SK-N-MC (cell line): ENCODE measurements around the gene MACC1.

ENCODE experiments used
- DNase-seq: peaks from one replicate; pipeline ENCODE4 v3.0.0-alpha.2; 2011; ENCODE audit warnings: low read depth, low spot score
- H3K27ac ChIP-seq: fragments of 200-600 bp; sonication (generic); 2 replicates; pipeline ENCODE4 v1.5.1; 2016; ENCODE audit warnings: mixed run types
- H3K36me3 ChIP-seq: fragments of 200-600 bp; sonication (generic); 2 replicates; pipeline ENCODE4 v1.6.1; 2017; ENCODE audit warnings: antibody characterized with exemption, low read length, mixed read lengths; ENCODE audit not compliant: insufficient read depth
- H3K4me3 ChIP-seq: fragments of 200-600 bp; sonication (generic); 2 replicates; pipeline ENCODE4 v1.5.1; 2016
- H3K9ac ChIP-seq: fragments of 200-600 bp; sonication (generic); 2 replicates; pipeline ENCODE4 v1.8.0; 2017; ENCODE audit warnings: mixed run types, mixed read lengths; ENCODE audit not compliant: insufficient read length
- H3K9me3 ChIP-seq: fragments of 200-600 bp; sonication (generic); 2 replicates; pipeline ENCODE4 v1.6.1; 2017; ENCODE audit warnings: low read depth, mild to moderate bottlenecking, antibody characterized with exemption, low read length, moderate library complexity, mixed read lengths
- EZH2 ChIP-seq: fragments of 200-600 bp; sonication (generic); IDR thresholded peaks from one replicate; pipeline ENCODE4 v1.6.1; 2017; ENCODE audit warnings: antibody characterized with exemption
- FOXP2 ChIP-seq: optimal IDR thresholded peaks from 2 replicates; pipeline ENCODE3; 2011; ENCODE audit warnings: mild to moderate bottlenecking, moderate library complexity; ENCODE audit not compliant: insufficient read depth; ENCODE audit errors: extremely low read length, control extremely low read depth
- POLR2AphosphoS5 ChIP-seq: IDR thresholded peaks from 2 replicates; pipeline ENCODE4 v1.6.1; 2012; ENCODE audit warnings: mild to moderate bottlenecking, low read depth, low read length, borderline replicate concordance

The MACC1 gene

DNA sequence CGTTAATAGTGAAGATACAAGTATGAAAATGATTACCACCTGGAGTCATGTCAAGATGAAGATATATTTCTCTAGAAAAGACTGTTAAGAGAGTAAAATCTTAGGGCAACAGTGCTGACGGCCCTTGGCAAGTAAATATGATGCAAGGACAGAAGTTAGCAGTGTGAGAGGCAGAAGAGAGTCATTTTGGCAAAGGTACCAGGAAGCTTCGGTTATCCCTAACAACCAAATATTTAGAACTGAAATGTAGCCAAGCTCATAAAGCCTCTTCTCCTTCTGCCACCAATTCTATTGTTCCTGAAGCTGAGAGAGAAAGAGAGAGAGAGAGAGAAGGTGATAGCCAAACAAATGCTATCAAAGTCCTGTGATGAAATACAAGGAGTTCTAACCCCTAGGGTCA, 109.6 kb downstream of the MACC1 start:
- no peaks in the 10 kb centered on the region for H3K36me3 ChIP-seq
- H3K9ac ChIP-seq = no peak overlapping the region
- H3K9me3 ChIP-seq = no peaks in the 10 kb centered on the region
- H3K4me3 ChIP-seq = no peak overlapping the region
- TF ChIP-seq EZH2 (no peak), FOXP2 (no peak), POLR2AphosphoS5 (no peak)
- DNase-seq = no peak
- H3K27ac ChIP-seq = no peak overlapping the region

DNA sequence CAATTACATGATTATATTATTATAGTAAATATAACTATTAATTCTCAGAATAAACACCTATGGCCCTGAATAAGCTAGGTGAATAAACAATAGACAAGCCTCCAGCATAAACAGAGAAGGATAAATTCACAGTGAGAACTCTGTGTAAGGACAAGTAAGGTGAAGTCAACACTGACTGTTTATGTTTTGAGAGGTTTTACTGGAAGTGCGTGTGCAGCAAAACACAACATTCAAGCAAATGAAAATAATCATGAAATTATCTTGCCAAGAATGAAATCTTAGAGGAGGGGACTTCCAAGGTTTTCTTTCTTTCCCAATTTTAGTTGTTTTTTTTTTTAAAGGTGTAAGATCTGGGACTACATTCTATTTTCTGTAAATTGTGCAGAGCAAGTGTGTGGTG, 112.5 kb downstream of the MACC1 start:
- no peaks in the 10 kb centered on the region for H3K36me3 ChIP-seq
- no peak for DNase-seq
- TF ChIP-seq POLR2AphosphoS5 (no peak), EZH2 (no peak), FOXP2 (no peak)
- H3K9me3 ChIP-seq = no peaks in the 10 kb centered on the region
- H3K9ac ChIP-seq = no peak overlapping the region
- H3K27ac ChIP-seq = no peak overlapping the region
- H3K4me3 ChIP-seq = no peak overlapping the region

DNA sequence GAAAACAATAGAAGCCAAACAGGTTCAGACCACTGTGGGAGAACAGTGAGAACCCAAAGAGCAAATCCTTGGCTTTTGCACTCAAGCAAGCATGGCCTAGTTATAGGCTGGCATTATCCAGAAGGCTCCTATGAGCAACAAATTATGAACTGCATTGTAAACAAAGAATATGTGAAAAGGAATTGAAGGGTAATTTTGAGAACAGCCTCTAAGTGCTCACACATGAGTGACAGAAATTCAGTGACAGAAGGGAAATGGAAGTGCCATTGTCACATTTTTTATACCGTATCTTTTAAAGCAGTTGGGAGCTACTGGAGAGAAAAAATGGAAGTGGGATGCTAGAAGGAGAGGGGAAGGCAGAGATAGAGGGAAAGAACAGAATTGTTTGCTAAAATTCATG, 114.2 kb downstream of the MACC1 start:
- Histone ChIP-seq H3K36me3 (no peaks in the 10 kb centered on the region), H3K9ac (no peak overlapping the region), H3K4me3 (no peak overlapping the region), H3K9me3 (no peaks in the 10 kb centered on the region), H3K27ac (no peak overlapping the region)
- TF ChIP-seq FOXP2 (no peak), EZH2 (no peak), POLR2AphosphoS5 (no peak)
- DNase-seq = no peak

DNA sequence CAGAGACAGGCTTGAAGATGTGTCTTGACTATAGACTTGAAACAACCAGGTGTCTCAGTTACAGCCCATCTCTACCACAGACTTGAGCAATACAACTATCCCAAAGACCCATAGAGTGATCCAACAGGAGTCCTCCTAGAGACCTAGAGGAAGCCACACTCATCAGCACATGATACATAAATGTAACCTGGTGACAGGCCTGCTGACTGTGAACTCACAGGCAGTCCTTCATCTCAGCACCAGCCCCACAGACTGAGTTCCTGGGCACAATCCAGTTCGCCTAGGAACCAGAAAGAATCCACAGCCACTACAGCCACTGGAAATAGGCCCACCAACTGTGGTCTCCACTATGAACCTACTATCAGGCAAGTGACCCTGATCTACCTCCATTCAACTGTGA, 121.3 kb downstream of the MACC1 start:
- Histone ChIP-seq H3K9me3 (no peaks in the 10 kb centered on the region), H3K9ac (no peak overlapping the region), H3K36me3 (no peaks in the 10 kb centered on the region), H3K4me3 (no peak overlapping the region), H3K27ac (no peak overlapping the region)
- no peak for DNase-seq
- no peak for TF ChIP-seq FOXP2
- TF ChIP-seq POLR2AphosphoS5 = no peak
- TF ChIP-seq EZH2 = no peak

DNA sequence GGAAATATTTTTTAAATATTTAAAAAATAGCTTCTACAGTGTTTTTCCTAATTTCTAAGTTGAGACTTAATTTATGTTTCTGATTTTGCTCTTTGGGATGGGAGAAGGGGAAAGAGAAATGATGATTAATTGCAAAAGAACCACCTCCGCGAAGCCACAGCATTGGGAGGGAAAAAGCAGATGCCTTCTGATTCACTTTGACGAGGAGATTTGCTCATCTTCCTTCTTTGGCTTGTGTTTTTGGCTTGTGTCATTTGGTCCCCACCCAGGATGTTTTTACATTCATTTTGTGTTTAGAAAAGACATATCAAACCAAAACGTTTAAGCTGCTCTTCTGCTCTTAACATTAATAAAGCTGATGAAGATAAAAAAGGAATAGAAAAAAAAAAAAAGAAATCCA, 121.7 kb downstream of the MACC1 start:
- no peak overlapping the region for H3K4me3 ChIP-seq
- H3K27ac ChIP-seq = no peak overlapping the region
- H3K9me3 ChIP-seq = no peaks in the 10 kb centered on the region
- H3K36me3 ChIP-seq = no peaks in the 10 kb centered on the region
- no peak for TF ChIP-seq EZH2
- TF ChIP-seq POLR2AphosphoS5 = no peak
- no peak for TF ChIP-seq FOXP2
- no peak for DNase-seq
- no peak overlapping the region for H3K9ac ChIP-seq

DNA sequence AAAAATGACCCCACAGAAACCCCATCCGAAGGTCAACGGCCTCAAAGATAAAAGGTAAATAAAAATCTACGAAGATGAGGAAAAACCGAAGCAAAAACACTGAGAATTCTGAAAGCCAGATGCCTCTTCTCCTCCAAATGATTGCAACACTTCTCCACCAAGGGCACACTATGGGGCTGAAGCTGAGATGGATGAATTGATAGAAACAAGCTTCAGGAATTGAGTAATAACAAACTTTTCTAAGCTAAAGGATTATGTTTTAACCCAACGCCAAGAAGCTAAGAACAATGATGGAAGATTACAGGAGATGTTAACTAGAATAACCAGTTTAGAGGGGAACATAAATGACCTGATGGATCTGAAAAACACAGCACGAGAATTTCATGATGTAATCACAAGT, 127.8 kb downstream of the MACC1 start:
- DNase-seq = no peak
- TF ChIP-seq EZH2 = no peak
- no peak overlapping the region for H3K9ac ChIP-seq
- H3K9me3 ChIP-seq = no peaks in the 10 kb centered on the region
- no peak overlapping the region for H3K27ac ChIP-seq
- H3K4me3 ChIP-seq = no peak overlapping the region
- no peaks in the 10 kb centered on the region for H3K36me3 ChIP-seq

DNA sequence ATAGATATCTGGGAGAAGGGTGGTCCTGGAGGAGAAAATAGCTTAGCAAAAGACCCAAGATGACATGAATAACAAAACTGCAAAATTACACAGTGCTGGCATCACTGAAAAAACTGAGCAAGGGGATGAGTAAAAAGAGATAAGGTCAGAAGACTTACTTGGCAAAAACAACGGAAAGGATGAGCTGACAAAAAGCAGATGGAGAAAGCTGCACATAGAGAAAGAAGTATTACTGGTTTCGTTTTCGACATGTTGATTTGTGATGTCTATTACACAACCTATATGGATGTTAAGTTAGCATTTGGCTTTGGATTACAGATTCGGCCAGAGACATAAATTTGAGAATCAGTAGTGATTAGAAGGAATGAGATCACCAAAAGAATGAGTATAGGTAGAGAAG, 132.1 kb downstream of the MACC1 start:
- no peak for TF ChIP-seq FOXP2
- TF ChIP-seq POLR2AphosphoS5 = no peak
- no peak for TF ChIP-seq EZH2
- DNase-seq = no peak
- no peak overlapping the region for H3K27ac ChIP-seq
- H3K36me3 ChIP-seq = no peaks in the 10 kb centered on the region
- H3K9ac ChIP-seq = no peak overlapping the region
- no peaks in the 10 kb centered on the region for H3K9me3 ChIP-seq
- no peak overlapping the region for H3K4me3 ChIP-seq
